ENCODE measurements around the gene ZBTB34.

Gene ZBTB34

DNA sequence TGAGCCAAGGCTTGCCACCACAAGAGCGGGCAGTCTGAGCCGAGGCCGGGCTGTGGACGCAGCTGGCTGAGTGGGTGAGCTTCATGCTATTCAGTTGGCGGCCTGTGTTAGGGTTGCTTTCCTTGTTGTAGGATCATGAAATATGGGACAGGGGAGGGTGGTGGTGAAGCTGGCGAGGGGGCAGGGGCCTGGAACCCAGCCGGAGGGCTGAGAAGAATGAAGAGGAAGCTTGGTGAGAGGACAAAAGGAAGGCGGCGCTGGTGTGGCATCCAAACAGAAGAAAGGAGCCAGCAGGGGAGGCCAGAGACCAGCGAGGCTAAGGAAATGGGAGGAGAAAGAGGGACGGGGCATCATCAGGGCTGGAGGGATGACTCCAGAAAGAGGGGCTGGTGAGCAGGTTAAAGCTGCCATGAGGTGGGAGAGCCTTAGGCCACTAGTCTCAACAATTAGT is 72.5 kb downstream of the ZBTB34 start:
- DNase-seq: no peak

GRCh38 chr9:126933334-126933980 is 73.0 kb downstream of the ZBTB34 start:
- DNase-seq: no peak

DNA sequence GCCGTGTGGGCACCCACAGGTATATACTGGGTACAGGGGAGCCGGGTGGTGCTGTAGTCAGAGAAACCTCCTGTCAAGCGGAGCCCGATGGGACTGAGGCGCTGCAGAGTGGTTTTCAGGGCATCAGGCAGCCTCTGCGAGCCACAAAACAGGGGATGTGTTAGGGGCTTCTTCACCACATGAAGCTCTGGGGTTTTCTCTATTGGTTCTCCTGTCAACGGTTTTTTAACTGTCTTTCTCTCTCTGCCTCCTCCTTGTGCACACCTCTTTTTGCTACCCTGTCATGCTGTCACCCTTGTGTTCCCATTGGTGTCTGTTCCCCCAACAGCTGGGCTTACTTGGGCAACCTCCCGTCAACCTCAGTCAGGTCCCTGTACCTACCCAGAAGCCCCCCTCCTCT is 74.0 kb downstream of the ZBTB34 start:
- no peak for DNase-seq
